HG03175 (cell line): ENCODE measurements around the gene ZSCAN1.

Source experiments
- ATAC-seq: cut with Tn5 transposase; IDR thresholded peaks from one replicate; pipeline ENCODE4 v1.9.1; 2021; ENCODE audit warnings: mild to moderate bottlenecking, moderate library complexity; ENCODE audit not compliant: unreplicated experiment

The ZSCAN1 gene

DNA sequence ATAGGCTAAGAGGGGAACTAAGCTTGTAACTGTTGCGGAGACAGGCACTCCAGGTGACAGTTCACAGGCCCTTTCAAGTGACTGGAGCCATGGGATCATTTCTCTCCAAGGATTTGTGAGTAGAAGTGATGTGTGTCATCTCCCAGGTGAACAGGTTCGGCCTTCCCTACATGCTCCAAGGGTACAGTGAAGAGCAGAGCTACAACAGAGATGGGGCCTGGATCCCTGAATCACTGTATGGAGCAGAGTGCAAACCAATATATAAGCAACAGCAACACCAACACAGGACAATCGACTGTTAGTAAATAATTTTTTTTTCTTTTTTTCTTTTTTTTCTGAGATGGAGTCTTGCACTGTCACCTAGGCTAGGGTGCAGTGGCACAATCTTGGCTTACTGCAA, 49.2 kb downstream of the ZSCAN1 start:
- ATAC-seq: no peak

DNA sequence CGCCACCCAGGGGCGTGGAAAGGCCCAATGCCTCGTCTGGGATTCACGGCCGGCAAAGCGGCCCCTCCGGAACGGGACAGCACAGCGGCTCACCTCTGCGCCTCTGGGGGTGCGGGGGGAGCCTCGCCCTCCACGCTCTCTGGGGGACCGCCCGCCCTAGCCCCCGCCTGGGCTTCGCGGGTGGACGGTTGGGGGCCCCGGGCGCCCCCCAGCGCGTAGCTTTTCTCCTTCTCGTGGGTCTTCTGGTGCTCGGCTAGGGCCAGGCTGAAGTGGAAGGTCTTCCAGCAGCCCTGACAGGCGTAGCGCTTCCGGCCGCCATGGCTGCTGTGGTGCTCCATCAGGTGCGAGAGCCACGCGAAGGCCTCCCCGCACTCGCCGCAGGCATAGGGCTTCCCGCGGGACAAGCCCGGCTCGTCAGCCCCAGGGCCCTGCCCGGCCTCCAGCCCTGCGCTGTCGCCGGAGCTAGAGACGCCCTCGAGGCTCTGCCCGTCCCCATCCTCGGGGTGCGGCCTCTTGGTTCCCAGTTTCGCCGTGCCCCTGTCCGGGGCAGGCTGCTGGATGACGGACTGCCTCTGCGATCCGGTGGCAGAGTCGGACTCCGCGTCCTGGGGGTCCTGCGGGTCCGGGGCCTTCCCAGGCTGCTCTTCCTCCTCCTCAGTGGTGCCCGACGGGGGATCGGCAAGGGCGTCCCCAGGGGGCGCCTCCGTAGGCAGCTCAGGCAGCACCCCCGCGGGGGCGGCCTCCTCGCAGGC, 50.9 kb downstream of the ZSCAN1 start:
- ATAC-seq: no peak

DNA sequence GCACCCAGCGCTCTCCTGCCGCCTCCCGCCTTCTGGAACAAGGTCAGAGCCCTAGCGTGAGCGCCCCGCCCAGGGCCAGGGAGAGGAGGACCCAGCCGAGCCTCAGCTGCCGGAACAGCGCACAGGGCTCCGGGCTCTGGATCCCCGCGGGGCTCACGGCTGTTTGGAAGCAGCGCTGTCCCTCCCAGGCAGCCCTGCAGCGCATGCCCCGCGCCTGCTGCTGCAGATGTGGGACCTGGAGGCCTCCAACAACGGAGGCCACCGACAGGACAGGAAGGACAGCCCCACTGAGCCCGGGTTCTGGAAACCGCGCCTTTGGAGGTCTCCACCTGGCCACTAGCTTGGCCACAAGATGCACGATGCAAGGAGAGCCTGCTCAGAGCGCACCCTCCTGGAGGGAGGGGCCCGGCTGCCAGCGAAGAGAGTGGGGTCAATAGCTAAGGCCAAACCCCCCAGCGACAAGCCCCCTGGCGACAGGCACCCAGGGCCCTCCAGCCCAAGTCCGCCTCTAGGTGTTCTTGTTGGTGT, 51.6 kb downstream of the ZSCAN1 start:
- no peak for ATAC-seq

DNA sequence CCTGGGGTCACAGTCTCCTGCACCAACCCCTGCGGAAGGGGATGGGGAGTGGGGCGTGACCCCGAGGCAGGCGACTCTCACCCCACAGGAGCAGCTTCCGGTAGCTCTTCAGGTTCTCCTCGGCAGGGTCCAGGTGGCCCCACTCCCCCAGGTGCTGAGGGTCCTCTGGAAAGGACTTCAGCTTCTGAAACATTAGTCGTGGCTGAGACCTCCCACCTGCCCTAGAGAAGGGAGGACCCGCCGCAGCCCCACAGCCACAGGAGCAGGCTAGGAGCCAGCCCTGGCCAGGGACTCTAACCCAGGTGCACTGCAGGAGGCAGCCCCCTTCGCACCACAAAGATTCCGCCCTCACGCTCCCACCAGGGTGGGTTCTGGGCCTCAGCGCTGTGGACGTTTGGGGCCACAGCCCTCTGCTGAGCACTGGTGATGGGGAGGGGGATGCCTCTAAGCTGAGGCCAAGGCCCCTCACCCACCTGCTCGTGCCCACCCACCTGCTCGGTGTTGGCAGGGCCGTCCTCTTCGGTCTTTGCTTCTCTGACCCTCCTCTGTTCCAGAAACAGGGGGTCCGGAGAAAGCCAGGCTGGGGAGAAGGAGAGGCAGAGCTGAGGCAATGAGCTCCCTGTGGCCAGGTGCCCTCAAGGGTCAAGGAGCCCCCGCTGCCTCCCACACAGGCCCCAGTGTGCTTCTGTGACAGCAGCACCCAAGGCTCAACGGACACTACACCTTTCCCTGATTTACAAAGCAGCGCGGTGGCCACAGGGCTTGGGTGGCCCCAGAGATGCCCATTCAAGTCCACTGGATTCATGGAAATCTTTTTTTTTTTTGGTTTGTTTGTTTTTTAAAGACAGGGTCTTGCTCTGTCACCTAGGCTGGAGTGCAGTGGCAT, 53.2 kb downstream of the ZSCAN1 start:
- no peak for ATAC-seq

DNA sequence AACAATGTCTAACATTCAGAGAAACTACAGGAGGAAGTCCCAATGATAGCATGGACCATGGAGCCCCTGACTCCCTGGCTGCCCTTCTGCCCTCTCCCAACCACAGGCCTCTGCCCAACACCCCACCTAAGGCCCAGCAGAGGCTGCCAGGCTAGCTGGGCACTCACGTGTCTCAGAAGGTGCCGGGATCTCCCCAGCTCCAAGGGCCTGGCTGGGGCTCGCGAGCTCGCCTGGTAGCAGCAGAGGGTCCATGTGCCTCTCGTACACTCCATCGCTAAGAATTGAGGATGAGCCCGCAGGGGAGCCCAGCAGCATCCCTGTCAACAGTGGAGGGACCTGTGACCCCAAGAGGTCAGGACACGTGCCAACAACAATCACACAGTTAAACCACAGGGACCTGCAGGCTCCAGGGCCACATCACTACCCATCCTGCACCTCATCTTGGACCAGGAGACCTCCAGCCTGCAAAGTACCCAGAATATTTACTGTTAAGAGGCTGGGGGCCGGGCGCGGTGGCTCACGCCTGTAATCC, 54.8 kb downstream of the ZSCAN1 start:
- no peak for ATAC-seq

DNA sequence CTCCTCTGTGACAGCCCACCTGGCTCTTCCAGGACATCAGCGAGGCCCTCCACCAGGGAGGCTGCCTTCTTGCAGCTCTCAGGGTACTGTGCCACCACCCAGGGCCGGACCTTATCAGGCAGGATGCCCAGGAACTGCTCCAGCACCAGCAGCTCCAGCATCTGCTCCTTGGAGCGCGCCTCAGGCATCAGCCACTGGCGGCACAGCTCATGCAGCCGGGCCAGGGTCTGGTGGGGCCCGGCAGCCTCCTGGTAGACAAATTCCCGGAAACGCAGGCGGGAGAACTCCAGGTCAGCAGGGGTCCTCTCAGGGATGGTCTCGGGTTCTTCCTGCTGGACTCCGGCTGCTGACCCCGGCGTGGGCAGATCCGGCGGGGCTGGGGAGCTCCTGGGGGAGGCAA, 56.0 kb downstream of the ZSCAN1 start:
- ATAC-seq: no peak

DNA sequence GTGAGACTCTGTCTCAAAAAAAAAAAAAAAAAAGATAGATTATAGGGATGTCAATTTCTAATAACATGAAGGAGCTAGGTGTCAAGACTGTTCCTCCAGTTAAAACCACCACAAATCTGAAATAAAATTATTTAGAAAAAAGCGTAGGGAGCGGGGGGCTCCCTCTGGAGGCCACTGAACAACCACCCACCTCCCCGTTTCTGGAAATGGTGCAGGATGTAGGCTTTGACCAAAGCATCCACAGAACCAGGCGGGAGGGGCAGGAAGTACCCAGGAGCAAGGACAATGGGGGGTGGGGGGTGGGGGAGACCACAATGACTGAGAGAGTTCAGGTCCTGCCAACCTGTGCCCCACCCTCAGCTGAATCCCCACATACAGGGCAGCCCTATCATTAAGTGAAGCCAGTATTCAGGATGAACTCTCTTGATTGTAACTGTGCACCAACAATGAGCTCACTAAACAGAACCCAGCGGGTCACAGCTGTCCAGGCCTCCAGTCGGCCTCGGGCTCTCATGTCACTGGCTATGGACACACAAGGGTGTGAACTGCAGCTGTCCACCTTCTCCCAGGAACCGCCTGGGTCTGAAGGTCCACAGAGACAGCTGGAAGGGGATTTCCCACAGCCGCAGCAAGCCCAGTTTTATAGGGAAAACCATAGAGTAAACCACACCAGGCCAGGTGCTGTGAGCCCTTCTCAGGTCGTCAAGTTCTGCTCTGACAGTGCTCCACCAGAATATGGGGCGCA, 57.6 kb downstream of the ZSCAN1 start:
- no peak for ATAC-seq

DNA sequence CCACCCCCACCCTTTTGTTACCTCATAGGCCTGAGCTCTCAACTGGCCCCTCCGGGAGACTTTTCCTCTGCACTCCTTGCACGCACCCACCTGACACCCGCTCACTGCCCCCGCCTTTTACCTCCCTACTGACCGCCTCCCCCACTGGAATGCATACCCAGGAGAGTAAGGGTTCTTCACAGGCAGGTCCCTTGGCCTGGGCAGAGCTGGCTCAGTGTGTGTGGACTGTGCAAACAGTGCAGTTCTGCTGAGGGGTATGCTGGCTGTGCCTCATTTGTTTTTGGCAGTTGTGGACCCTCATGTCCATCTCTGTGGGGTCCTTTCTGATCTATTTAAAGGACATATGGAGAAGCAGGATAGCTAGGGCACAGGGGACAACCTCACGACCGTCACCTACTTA, 59.2 kb downstream of the ZSCAN1 start:
- no peak for ATAC-seq

DNA sequence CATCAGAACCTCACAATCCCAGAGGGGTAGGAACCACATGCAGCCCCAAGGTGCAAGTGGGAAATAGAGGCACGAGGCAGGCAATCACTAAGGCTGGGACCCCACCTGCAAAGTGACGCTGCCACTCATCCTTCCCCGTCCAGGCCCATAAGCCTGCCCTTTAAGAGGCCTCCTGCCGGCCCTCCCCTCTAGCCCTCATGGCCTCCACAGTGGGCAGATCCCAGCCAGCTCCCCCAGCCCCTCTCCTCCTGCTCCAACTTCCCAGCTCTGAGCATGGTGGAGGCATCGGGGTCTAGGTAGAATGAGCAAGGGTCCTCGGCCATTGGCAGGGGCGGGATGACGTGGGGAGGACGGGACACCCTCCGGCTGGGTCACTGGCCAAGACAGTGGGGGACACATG, 61.5 kb downstream of the ZSCAN1 start:
- ATAC-seq: no peak

DNA sequence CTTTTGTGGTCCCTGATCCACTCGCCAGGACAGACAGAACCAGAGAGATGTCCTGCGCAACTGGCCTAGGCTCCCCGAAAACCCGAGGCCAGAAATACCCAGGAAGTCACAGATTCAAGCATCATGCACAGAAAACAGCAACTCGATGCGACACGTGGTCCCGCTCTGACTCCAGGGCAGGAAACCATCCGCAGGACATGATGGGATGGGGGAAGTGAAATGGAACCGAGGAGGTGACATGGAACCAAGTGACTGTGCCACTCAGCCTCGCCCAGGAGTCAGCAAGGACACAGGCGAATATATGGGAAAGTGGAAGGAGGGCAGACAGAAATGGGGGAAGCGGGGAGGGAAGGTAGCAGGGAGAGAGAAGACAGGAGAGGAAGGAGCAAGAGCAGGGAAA, 63.1 kb downstream of the ZSCAN1 start:
- ATAC-seq: no peak

DNA sequence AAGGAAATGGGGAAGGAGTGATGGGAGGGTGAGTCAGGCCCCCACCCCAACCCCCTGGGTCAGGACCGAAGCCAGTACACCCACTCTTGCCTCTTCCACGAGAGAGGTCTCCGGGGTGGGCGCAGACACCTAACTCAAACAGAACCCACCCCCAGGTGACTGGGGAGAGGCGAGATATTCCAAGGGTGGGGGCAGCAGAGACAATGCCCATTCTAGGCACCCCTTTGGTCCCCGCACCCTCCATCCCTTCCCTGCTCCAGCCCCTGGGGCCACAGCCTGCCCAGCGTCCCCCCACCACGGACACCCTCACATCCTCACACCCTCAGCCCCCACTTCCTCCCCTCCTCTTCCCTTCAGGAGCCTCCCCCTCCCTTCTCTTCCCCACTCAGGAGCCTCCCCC, 63.5 kb downstream of the ZSCAN1 start:
- ATAC-seq: no peak

DNA sequence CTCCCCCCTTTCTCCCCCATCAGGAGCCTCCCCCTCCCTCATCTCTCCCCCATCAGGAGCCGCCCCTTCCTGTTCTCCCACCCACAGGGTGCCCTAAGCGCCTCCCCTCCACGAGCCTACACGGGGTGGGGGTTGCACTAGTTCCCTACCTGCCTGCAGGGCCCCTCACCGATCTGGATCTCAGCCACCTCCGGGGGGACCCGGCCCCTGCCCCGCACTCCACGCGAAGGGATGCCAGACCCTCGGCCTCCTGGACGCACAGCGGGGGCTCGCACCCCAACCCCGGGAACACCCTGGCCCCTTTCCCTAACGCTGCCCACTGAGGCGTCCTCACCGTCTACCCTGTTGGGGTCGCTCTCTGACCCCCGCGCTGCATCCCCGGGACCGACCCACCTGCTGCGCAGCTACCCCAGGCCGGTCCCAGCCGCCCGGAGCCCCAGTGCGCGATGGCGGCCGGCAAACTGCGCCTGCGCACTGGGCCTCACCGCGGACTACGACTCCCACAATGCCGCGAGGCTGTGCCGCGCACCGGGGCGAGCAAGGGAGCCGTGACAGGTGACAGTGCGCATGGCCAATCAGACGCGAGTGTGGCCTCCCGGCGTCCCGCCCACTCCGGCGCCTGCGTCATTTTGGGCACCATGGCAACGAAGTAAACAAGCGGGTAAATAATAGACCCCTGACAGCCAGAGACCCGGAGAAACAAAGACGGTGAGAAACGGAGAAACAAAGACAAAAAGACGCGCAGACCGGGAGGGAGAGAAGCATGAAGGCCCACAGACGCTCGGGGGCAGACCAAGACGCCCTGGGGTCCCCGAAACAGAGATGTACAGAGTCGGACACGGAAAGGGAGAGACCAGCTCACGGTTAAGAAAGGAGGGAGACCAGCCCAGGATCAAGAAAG, 64.2 kb downstream of the ZSCAN1 start, which contains the start of gene ZSCAN18:
Gene ZSCAN18 (minus strand): TSS at position 451 of the 901 bp plus-strand sequence. CDS start 7,964 bp downstream, outside the sequence.
- peak; percentile 56 for ATAC-seq

DNA sequence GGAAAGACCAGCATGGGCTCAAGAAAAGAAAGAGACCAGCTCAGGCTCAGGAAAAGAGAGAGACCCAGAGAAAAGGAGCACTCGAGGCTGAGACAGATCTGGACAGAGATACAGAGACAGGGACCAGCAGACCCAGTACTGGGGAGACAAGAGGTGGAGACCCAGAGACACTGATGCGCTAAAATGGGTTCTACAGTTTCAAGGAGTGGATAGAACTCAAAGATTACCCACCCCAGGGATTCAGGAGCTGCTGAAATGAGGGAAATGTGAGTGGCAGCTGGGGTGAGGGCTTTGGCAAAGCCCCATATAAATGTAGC, 64.8 kb downstream of the ZSCAN1 start:
- no peak for ATAC-seq
